GM10266 (cell line): ENCODE results near the gene MROH2A.

Experiments used
- DNase-seq: peaks from one replicate; pipeline ENCODE4 v3.0.0; 2012; ENCODE audit errors: extremely low spot score
- CTCF ChIP-seq: IDR thresholded peaks from 2 replicates; pipeline ENCODE4 v1.5.1; 2012; ENCODE audit warnings: mild to moderate bottlenecking, low read depth; ENCODE audit not compliant: control insufficient read depth, insufficient read depth; ENCODE audit errors: missing control alignments

Gene MROH2A

GRCh38 chr2:233853883-233854240 is 75.7 kb downstream of the MROH2A start:
- no peak for DNase-seq
- TF ChIP-seq CTCF: no peak

GRCh38 chr2:233854241-233854981 is 76.3 kb downstream of the MROH2A start, which contains the start of gene HJURP:
Gene HJURP (minus strand): TSS chr2:233854535. CDS start chr2:233854500, 35 bp downstream.
- peak; percentile 98 for DNase-seq
- TF ChIP-seq CTCF: no peak

- no peak for TF ChIP-seq CTCF
- DNase-seq: no peak
These were observed 77.2 kb downstream of the MROH2A start for GRCh38 chr2:233855345-233855744.

GRCh38 chr2:233856184-233856583 is 78.1 kb downstream of the MROH2A start:
- DNase-seq: no peak
- TF ChIP-seq CTCF: no peak

- TF ChIP-seq CTCF: peak; percentile 70
- peak; percentile 57 for DNase-seq
These were observed 79.5 kb downstream of the MROH2A start for GRCh38 chr2:233857511-233858141.

GRCh38 chr2:233858331-233858730 is 80.2 kb downstream of the MROH2A start:
- no peak for TF ChIP-seq CTCF
- DNase-seq: no peak

- DNase-seq: no peak
- no peak for TF ChIP-seq CTCF
These were observed 84.2 kb downstream of the MROH2A start for GRCh38 chr2:233862261-233862768.
